ENCODE results near the gene TMF1. TPM values are rescaled to one million over a fixed set of nuclear protein-coding genes. Genes with fewer than 3 reads are reported as not detected.
A peak's percentile ranks its signal among the peaks of the same experiment; 100 is the strongest.

The TMF1 gene
- polyA plus RNA-seq, 1 of the 3 experiments (the other 2 are of a cell fraction) = 3.2 TPM

- no peaks in the 10 kb centered on the region for H3K27me3 ChIP-seq (ENCODE audit: insufficient read depth)
- peak overlapping the region; percentile 46 for H3K9ac ChIP-seq
- H3K4me1 ChIP-seq (ENCODE audit: control insufficient read depth in 1 of 2, insufficient read depth in 2 of 2, low read depth in 1 of 2, low read length in 1 of 2) = peaks cover 0 to 20% of the 10 kb centered on the region in 2 experiments
- no peaks in the 10 kb centered on the region for H4K20me1 ChIP-seq (ENCODE audit: insufficient read depth)
- TF ChIP-seq ELF1 (IDR thresholded peaks at IDR 0.05) (no peak), ZBTB33 (IDR thresholded peaks at IDR 0.05; ENCODE audit: borderline replicate concordance, low read depth) (no peak)
- H3K36me3 ChIP-seq (replicated peaks in 1 of 2; ENCODE audit: control insufficient read depth in 1 of 2, insufficient read depth in 2 of 2, low read length in 1 of 2) = peaks cover 71 to 76% of the 10 kb centered on the region in 2 experiments
- no peaks in the 10 kb centered on the region for H3K9me2 ChIP-seq
- H3K9me3 ChIP-seq = no peaks in the 10 kb centered on the region
- no peak for DNase-seq
- no peak overlapping the region for H2AFZ ChIP-seq (ENCODE audit: low read depth)
- ChIA-PET CTCF (interaction anchor here (1.2 kb wide), 1 partner anchor 12 kb away, joined by 3 read pairs; no protein-coding TSS in a partner anchor), POLR2A (no interaction called here)
- no peak overlapping the region for H3K4me3 ChIP-seq (ENCODE audit: low read depth in 2 of 2, low read length in 1 of 2)
- H3F3A ChIP-seq (replicated peaks; ENCODE audit: insufficient read depth) = peaks cover 57% of the 10 kb centered on the region
- H3K4me2 ChIP-seq = peak overlapping the region; percentile 62
- peak overlapping the region in 1 of 2 experiments; percentile 91; a peak in 2 of 4 replicates for H3K27ac ChIP-seq (ENCODE audit: low read depth in 2 of 2, low read length in 1 of 2)
- peaks cover 41% of the 10 kb centered on the region for H3K79me2 ChIP-seq (ENCODE audit: insufficient read depth)
- 86% methylated on average over 7 of the region's 9 CpGs for WGBS (ENCODE audit: low lambda C conversion rate)
These were observed 19.4 kb downstream of the TMF1 start for GRCh38 chr3:69032737-69033136.

- Histone ChIP-seq H3F3A (replicated peaks; ENCODE audit: insufficient read depth) (peaks cover 57% of the 10 kb centered on the region), H3K9ac (peak overlapping the region; percentile 46; the same call in 1 of the 2 replicates), H3K9me2 (no peaks in the 10 kb centered on the region), H3K4me2 (peak overlapping the region; percentile 62), H3K79me2 (ENCODE audit: insufficient read depth) (peaks cover 44% of the 10 kb centered on the region), H3K4me3 (ENCODE audit: low read depth in 2 of 2, low read length in 1 of 2) (no peak overlapping the region), H4K20me1 (ENCODE audit: insufficient read depth) (no peaks in the 10 kb centered on the region), H3K9me3 (no peaks in the 10 kb centered on the region), H3K4me1 (ENCODE audit: control insufficient read depth in 1 of 2, insufficient read depth in 2 of 2, low read depth in 1 of 2, low read length in 1 of 2) (peaks cover 0 to 20% of the 10 kb centered on the region in 2 experiments), H3K27ac (ENCODE audit: low read depth in 2 of 2, low read length in 1 of 2) (peak overlapping the region; percentile 65 to 91), H3K36me3 (replicated peaks in 1 of 2; ENCODE audit: control insufficient read depth in 1 of 2, insufficient read depth in 2 of 2, low read length in 1 of 2) (peaks cover 74 to 76% of the 10 kb centered on the region in 2 experiments), H3K27me3 (ENCODE audit: insufficient read depth) (no peaks in the 10 kb centered on the region), H2AFZ (ENCODE audit: low read depth) (no peak overlapping the region)
- POLR2A ChIA-PET = interaction anchor here (1.0 kb wide), 1 partner anchor 20 kb away, joined by 3 read pairs; the partner anchor contains the start of gene TMF1
- 5% methylated on average over 2 of the region's 2 CpGs for WGBS (ENCODE audit: low lambda C conversion rate)
- CTCF ChIA-PET = interaction anchor here (0.9 to 1.2 kb wide), 2 partner anchors 12 kb away, joined by 3 read pairs; no protein-coding TSS in a partner anchor
- peak; percentile 47 for DNase-seq
- peak; percentile 46 for TF ChIP-seq CHD2 (IDR thresholded peaks at IDR 0.05; ENCODE audit: low read length, partially characterized antibody)
- TF ChIP-seq POLR2AphosphoS5 (IDR thresholded peaks at IDR 0.05; ENCODE audit: low read depth, low read length) = peak; percentile 82; the same call in 1 of the 2 replicates
- TF ChIP-seq NRF1 (IDR thresholded peaks at IDR 0.05; ENCODE audit: low read depth, low read length) = no peak
- no peak for TF ChIP-seq USF2 (IDR thresholded peaks at IDR 0.05; ENCODE audit: borderline replicate concordance, low read depth, low read length)
- TF ChIP-seq GABPA (IDR thresholded peaks at IDR 0.05; ENCODE audit: low read depth) = no peak
- peak; percentile 95 for TF ChIP-seq TCF12 (IDR thresholded peaks at IDR 0.05)
- peak; percentile 49; the same call in 1 of the 2 replicates for TF ChIP-seq TEAD4 (IDR thresholded peaks at IDR 0.05; ENCODE audit: borderline replicate concordance, insufficient read depth)
- TF ChIP-seq RXRA (IDR thresholded peaks at IDR 0.05; ENCODE audit: borderline replicate concordance, low read depth) = peak; percentile 58; the same call in 1 of the 2 replicates
- no peak for TF ChIP-seq USF1 (IDR thresholded peaks at IDR 0.05; ENCODE audit: borderline replicate concordance, low read depth)
- TF ChIP-seq MAX (IDR thresholded peaks at IDR 0.05; ENCODE audit: low read depth) = peak; percentile 48; the same call in 1 of the 2 replicates
- no peak; the same call in 1 of the 2 replicates for TF ChIP-seq ZBTB33 (IDR thresholded peaks at IDR 0.05; ENCODE audit: borderline replicate concordance, low read depth)
- TF ChIP-seq EZH2phosphoT487 (IDR thresholded peaks at IDR 0.05; ENCODE audit: borderline replicate concordance, low read depth) = no peak
- no peak for TF ChIP-seq FOXM1 (IDR thresholded peaks at IDR 0.05; ENCODE audit: low read depth)
- TF ChIP-seq GATA2 (CRISPR knock-in tag; IDR thresholded peaks at IDR 0.05) = peak; percentile 82
- no peak for TF ChIP-seq MXI1 (IDR thresholded peaks at IDR 0.05; ENCODE audit: low read depth, low read length)
- no peak for TF ChIP-seq YY1 (IDR thresholded peaks at IDR 0.05; ENCODE audit: low read depth)
- TF ChIP-seq PBX3 (IDR thresholded peaks at IDR 0.05) = peak; percentile 78
These were observed 20.0 kb downstream of the TMF1 start for GRCh38 chr3:69032142-69032541.
